Suprapubic skin (tissue), 4 donors: ENCODE measurements around the gene FAM200A.

ENCODE experiments used
- CTCF ChIP-seq, 2 donors: fragments of 200-600 bp in 1 of 2; fragments of 450-650 bp in 1 of 2; sonication (generic) in 1 of 2; IDR thresholded peaks; one replicate each; pipeline ENCODE4 v1.5.1; 2016 to 2019; ENCODE audit warnings: antibody characterized with exemption in 2 of 2, mild to moderate bottlenecking in 1 of 2, moderate library complexity in 1 of 2
- EP300 ChIP-seq: sonication (generic); formaldehyde crosslinking; IDR thresholded peaks from one replicate; pipeline ENCODE4 v1.6.1; 2017; ENCODE audit warnings: antibody characterized with exemption
- POLR2A ChIP-seq, 2 donors: fragments of 450-650 bp; IDR thresholded peaks; one replicate each; pipeline ENCODE4 v1.6.1; 2017; ENCODE audit warnings: antibody characterized with exemption in 2 of 2, mild to moderate bottlenecking in 2 of 2, moderate library complexity in 2 of 2
- POLR2AphosphoS5 ChIP-seq, 3 donors: sonication (generic); formaldehyde crosslinking; IDR thresholded peaks; one replicate each; pipeline ENCODE4 v1.6.1; 2017; ENCODE audit warnings: antibody characterized with exemption in 3 of 3

DNA sequence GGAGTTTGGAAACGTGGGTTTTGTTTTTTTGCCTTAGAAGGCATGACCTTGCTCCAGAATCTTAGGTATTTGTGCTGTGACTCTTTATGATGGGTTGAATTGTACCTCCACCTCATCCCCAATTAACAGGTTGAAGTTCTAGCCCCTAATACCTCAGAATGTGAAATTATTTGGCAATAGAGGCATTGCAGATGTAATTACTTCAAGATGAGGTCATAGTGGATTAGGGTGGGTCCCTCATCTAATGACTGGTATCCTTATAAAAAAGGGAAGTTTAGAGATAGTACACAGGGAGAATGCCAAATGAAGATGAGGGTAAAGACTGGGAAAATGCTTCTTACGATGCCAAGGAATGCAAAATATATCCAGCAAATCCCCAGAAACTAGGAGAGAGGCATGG, 3.0 kb upstream of the FAM200A start:
- TF ChIP-seq CTCF (IDR thresholded peaks at IDR 0.05) (no peak), POLR2AphosphoS5 (IDR thresholded peaks at IDR 0.05) (no peak), EP300 (no peak), POLR2A (IDR thresholded peaks at IDR 0.05) (no peak)
